Liver (tissue), 3 donors: ENCODE measurements around the gene PEX14.

Source experiments
- EGR1 ChIP-seq, 2 donors: IDR thresholded peaks; 2 replicates each; pipeline ENCODE4 v1.6.1; 2016 to 2018; ENCODE audit warnings: antibody characterized with exemption in 2 of 2, low read depth in 2 of 2
- FOXA1 ChIP-seq: IDR thresholded peaks from 2 replicates; pipeline ENCODE4 v1.6.1; 2016; ENCODE audit warnings: antibody characterized with exemption
- JUND ChIP-seq, 2 donors: IDR thresholded peaks; 2 replicates each; pipeline ENCODE4 v1.6.1; 2016; ENCODE audit warnings: antibody characterized with exemption in 2 of 2
- RAD21 ChIP-seq, 2 donors: IDR thresholded peaks; 2 replicates each; pipeline ENCODE4 v1.6.1; 2016; ENCODE audit warnings: antibody characterized with exemption in 2 of 2, mild to moderate bottlenecking in 2 of 2
- RXRA ChIP-seq, 2 donors: IDR thresholded peaks; 2 replicates each; pipeline ENCODE4 v1.6.1; 2017 to 2018; ENCODE audit warnings: antibody characterized with exemption in 2 of 2, mild to moderate bottlenecking in 1 of 2
- SP1 ChIP-seq: IDR thresholded peaks from 2 replicates; pipeline ENCODE4 v1.6.1; 2018; ENCODE audit warnings: antibody characterized with exemption, mild to moderate bottlenecking
- TAF1 ChIP-seq: conservative IDR thresholded peaks from 2 replicates; pipeline ENCODE4 v1.6.1; 2016; ENCODE audit warnings: antibody characterized with exemption, mild to moderate bottlenecking
- TF ChIP-seq, protein P1 (sequence below): fragments of 150-350 bp; IDR thresholded peaks from 2 replicates; pipeline ENCODE4 v1.5.1; 2017; ENCODE audit warnings: improper control_type of control experiment, low read depth, low read length; ENCODE audit not compliant: missing input control
- TF ChIP-seq, protein P2 (sequence below): IDR thresholded peaks from 2 replicates; pipeline ENCODE4 v1.6.1; 2016; ENCODE audit warnings: antibody characterized with exemption, mild to moderate bottlenecking
- TF ChIP-seq, protein P3 (sequence below): IDR thresholded peaks from 2 replicates; pipeline ENCODE4 v1.6.1; 2016; ENCODE audit warnings: antibody characterized with exemption
- donor health status: healthy.
- donor health status: healthy.

GRCh38 chr1:10440794-10441193, 34.0 kb upstream of the PEX14 start:
- TF ChIP-seq, protein P1, sequence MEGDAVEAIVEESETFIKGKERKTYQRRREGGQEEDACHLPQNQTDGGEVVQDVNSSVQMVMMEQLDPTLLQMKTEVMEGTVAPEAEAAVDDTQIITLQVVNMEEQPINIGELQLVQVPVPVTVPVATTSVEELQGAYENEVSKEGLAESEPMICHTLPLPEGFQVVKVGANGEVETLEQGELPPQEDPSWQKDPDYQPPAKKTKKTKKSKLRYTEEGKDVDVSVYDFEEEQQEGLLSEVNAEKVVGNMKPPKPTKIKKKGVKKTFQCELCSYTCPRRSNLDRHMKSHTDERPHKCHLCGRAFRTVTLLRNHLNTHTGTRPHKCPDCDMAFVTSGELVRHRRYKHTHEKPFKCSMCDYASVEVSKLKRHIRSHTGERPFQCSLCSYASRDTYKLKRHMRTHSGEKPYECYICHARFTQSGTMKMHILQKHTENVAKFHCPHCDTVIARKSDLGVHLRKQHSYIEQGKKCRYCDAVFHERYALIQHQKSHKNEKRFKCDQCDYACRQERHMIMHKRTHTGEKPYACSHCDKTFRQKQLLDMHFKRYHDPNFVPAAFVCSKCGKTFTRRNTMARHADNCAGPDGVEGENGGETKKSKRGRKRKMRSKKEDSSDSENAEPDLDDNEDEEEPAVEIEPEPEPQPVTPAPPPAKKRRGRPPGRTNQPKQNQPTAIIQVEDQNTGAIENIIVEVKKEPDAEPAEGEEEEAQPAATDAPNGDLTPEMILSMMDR = no peak
- TF ChIP-seq TAF1 = no peak
- TF ChIP-seq, protein P2, sequence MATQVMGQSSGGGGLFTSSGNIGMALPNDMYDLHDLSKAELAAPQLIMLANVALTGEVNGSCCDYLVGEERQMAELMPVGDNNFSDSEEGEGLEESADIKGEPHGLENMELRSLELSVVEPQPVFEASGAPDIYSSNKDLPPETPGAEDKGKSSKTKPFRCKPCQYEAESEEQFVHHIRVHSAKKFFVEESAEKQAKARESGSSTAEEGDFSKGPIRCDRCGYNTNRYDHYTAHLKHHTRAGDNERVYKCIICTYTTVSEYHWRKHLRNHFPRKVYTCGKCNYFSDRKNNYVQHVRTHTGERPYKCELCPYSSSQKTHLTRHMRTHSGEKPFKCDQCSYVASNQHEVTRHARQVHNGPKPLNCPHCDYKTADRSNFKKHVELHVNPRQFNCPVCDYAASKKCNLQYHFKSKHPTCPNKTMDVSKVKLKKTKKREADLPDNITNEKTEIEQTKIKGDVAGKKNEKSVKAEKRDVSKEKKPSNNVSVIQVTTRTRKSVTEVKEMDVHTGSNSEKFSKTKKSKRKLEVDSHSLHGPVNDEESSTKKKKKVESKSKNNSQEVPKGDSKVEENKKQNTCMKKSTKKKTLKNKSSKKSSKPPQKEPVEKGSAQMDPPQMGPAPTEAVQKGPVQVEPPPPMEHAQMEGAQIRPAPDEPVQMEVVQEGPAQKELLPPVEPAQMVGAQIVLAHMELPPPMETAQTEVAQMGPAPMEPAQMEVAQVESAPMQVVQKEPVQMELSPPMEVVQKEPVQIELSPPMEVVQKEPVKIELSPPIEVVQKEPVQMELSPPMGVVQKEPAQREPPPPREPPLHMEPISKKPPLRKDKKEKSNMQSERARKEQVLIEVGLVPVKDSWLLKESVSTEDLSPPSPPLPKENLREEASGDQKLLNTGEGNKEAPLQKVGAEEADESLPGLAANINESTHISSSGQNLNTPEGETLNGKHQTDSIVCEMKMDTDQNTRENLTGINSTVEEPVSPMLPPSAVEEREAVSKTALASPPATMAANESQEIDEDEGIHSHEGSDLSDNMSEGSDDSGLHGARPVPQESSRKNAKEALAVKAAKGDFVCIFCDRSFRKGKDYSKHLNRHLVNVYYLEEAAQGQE = no peak
- TF ChIP-seq RXRA (IDR thresholded peaks at IDR 0.05) = no peak
- TF ChIP-seq RAD21 (IDR thresholded peaks at IDR 0.05) = no peak
- no peak for TF ChIP-seq EGR1 (IDR thresholded peaks at IDR 0.05; ENCODE audit: low read depth in 2 of 2)
- no peak for TF ChIP-seq FOXA1
- TF ChIP-seq SP1 = no peak
- TF ChIP-seq, protein P3, sequence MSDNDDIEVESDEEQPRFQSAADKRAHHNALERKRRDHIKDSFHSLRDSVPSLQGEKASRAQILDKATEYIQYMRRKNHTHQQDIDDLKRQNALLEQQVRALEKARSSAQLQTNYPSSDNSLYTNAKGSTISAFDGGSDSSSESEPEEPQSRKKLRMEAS = no peak
- TF ChIP-seq JUND (IDR thresholded peaks at IDR 0.05) = no peak
